Activated CD4-positive, alpha-beta T cell treated with anti-CD3 and anti-CD28 coated beads, Interleukin-2, amount 10 ng/mL, durations not matched to agents 7 days and 5 days (primary cell): ENCODE results near the gene SDE2. TPM values are rescaled to one million over a fixed set of nuclear protein-coding genes. Genes with fewer than 3 reads are reported as not detected.
"Not testable (repeated sequence)": the region's sequence is repeated elsewhere in the genome, so short reads cannot be mapped to it uniquely, and the experiment has no call there.

ENCODE experiments used
- CTCF ChIA-PET: fragments of 350-600 bp; sonication (Branson Sonifier 250); formaldehyde crosslinking; loops from one replicate; lab custom pipeline; 2021; ENCODE audit warnings: antibody characterized with exemption; lab: Charles Lee
- POLR2A ChIA-PET: fragments of 350-600 bp; sonication (Branson Sonifier 250); formaldehyde crosslinking; loops from one replicate; lab custom pipeline; 2021; ENCODE audit warnings: antibody characterized with exemption; lab: Charles Lee
- DNase-seq: peaks from one replicate; pipeline ENCODE4 v3.0.0-alpha.2; 2020
- H3K27ac Mint-ChIP-seq: one replicate; pipeline ENCODE4 v1.8.0; 2021; ENCODE audit warnings: mild to moderate bottlenecking, moderate library complexity, mixed read lengths
- H3K27me3 Mint-ChIP-seq: one replicate; pipeline ENCODE4 v1.8.0; 2021; ENCODE audit warnings: mixed read lengths
- H3K36me3 Mint-ChIP-seq: one replicate; pipeline ENCODE4 v1.8.0; 2021; ENCODE audit warnings: low read depth, mixed read lengths
- H3K4me1 Mint-ChIP-seq: one replicate; pipeline ENCODE4 v1.8.0; 2021; ENCODE audit warnings: mixed read lengths
- H3K4me3 Mint-ChIP-seq: one replicate; pipeline ENCODE4 v1.8.0; 2021; ENCODE audit warnings: mild to moderate bottlenecking, moderate library complexity, mixed read lengths
- H3K9me3 Mint-ChIP-seq: one replicate; pipeline ENCODE4 v1.8.0; 2021; ENCODE audit warnings: mixed read lengths
- total RNA-seq, 2 experiments: library from RNA; stranded (reverse); gene quantifications; one replicate each; pipeline ENCODE4 v1.2.3, GENCODE V29; 2021

SDE2 gene
- total RNA-seq, 2 experiments from 2014 or later = 16.1 to 16.6 TPM

DNA sequence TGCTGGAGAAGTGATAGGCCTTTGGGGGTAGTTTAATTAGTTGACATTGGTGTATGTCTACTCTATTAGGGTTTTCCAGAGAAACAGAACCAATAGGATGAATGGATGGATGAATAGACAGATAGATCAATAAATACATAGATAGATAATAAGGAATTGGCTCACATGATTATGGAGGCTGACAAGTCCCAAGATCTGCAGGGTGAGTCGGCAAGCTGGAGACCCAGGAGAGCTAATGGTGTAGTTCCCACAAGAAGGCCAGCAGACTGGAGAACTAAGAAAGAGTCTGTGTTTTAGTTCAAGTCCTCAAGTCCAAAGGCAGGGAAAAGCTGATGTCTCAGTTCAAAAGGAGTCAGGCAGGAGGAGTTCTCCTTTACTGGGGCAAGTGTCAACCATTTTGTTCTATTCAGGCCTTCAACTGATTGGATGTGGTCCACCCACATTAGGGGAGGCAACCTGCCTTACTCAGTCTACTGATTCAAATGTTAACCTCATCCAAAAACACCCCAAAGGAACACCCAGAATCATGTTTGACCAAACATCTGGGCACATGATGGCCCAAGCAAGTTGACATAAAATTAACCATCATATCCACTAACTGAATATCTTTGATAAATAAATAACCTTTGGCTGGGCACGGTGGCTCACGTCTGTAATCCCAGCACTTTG, 4.5 kb upstream of the SDE2 start:
- ChIA-PET POLR2A (no interaction called here), CTCF (interaction anchor here (1.5 to 2.1 kb wide), 2 partner anchors 10 to 25 kb away, joined by 3 to 6 read pairs; no protein-coding TSS in a partner anchor)
- Mint-ChIP-seq H3K27ac (peak overlapping the region; percentile 10), H3K4me1 (peaks cover 50% of the 10 kb centered on the region), H3K36me3 (peaks cover 4% of the 10 kb centered on the region), H3K4me3 (no peak overlapping the region), H3K27me3 (no peaks in the 10 kb centered on the region), H3K9me3 (no peaks in the 10 kb centered on the region)
- no peak for DNase-seq

DNA sequence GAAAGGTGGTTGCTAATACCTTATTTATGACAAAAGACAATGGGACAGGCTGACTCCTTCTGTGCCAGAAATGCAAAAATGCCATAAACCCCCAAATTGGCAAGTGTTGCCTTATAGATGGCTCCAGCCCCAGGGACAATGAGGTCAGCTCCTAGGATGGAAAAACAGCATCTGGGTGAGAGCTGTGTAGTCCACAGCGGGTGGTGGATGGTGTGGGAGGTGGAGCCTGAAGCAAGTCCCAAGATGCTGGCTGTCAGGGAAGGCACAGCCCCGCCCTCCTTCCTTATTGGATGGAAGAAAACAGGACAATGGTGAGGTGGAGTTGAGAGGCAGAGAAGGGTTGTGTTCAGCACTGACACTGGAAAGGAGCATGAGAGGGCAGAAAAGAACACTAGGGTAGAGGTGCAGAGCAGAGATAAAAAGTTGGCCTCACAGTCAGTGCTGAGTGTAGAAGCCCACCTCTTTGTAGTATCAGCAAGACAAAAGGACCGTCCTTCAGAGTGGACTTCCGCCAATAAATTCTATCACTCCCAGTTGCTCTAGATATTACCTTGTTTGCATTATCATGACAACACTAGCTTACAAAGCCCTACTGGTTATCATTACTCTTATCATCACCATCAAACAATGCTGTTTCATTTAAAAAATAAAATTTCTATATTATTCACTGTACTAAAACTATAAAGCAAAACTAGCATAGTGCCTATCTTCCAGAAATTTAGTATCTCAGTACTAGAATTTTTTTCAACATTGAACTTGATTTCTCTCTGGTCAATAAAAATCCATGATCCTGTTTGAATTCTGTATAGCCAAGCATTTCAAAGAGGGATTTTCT, 3.7 kb upstream of the SDE2 start:
- Mint-ChIP-seq H3K27ac (peak overlapping the region; percentile 100), H3K9me3 (no peaks in the 10 kb centered on the region), H3K4me1 (peaks cover 55% of the 10 kb centered on the region), H3K36me3 (peaks cover 4% of the 10 kb centered on the region), H3K27me3 (no peaks in the 10 kb centered on the region), H3K4me3 (peak overlapping the region; percentile 3)
- ChIA-PET CTCF (interaction anchor here (1.7 kb wide), 1 partner anchor 123 kb away, joined by 3 read pairs; no protein-coding TSS in a partner anchor), POLR2A (interaction anchor here (0.5 kb wide), 1 partner anchor 76 kb away, joined by 8 read pairs; no protein-coding TSS in a partner anchor)
- peak; percentile 17 for DNase-seq

DNA sequence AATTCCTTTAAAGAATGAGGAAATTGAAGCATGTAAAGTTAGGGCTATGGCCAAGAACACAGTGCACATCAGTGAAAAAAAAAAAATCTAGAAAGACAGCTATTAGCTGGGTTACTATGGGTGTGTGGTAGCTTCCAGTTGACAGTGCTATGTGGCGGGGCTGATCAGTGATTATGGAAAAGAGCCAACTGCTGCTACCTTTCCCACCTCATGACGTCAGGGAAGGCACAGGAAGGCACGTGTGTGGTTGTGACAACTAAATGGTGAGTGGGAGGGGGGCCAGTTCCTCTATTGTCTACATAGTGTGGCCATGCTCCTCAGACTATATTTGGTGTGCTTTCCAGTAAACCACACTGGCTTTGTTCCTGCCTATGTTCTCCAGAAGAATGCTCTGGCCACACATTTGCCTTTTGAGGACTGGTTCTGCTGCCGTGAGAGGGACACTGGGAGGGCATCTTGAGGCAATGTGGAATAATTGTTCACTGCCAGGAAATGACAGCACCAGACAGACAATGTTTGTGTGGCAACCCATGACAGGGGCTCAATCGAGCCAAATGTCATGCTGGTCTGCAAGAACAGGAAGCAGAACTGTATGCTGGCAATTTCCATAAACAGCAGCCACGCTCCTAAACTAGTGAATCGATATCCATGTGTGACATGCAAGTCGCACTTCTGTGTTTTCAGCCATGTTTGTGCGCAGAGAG, 3.0 kb upstream of the SDE2 start:
- ChIA-PET POLR2A (interaction anchor here (0.5 kb wide), 1 partner anchor 77 kb away, joined by 8 read pairs; no protein-coding TSS in a partner anchor), CTCF (interaction anchor here (1.0 to 1.7 kb wide), 2 partner anchors 86 to 123 kb away, joined by 3 to 4 read pairs; no protein-coding TSS in a partner anchor)
- Mint-ChIP-seq H3K4me1 (peaks cover 61% of the 10 kb centered on the region), H3K27me3 (no peaks in the 10 kb centered on the region), H3K9me3 (no peaks in the 10 kb centered on the region), H3K36me3 (peaks cover 4% of the 10 kb centered on the region), H3K4me3 (peak overlapping the region; percentile 3), H3K27ac (peak overlapping the region; percentile 100)
- DNase-seq = peak; percentile 60

DNA sequence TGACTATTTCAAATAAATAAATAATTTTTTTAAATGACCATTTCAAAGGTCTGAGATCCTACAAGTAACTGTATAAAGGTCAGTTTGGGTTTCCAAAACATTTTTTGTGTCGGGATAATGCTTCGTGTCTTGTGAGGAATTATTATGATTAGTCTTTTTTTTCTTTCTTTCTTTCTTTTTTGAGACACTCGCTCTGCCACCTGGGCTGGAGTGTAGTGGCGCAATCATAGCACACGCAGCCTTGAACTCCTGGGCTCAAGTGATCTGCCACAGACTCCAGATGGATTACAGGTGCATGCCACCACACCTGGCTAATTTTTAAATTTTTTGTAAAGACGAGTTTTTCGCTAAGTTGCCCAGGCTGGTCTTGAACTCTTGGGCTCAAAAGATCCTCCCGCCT, 1.9 kb upstream of the SDE2 start:
- CTCF ChIA-PET = interaction anchor here (1.7 kb wide), 1 partner anchor 124 kb away, joined by 3 read pairs; no protein-coding TSS in a partner anchor
- H3K27ac Mint-ChIP-seq = peak overlapping the region; percentile 100
- no peaks in the 10 kb centered on the region for H3K9me3 Mint-ChIP-seq
- H3K4me1 Mint-ChIP-seq = peaks cover 70% of the 10 kb centered on the region
- peaks cover 12% of the 10 kb centered on the region for H3K36me3 Mint-ChIP-seq
- no peak for DNase-seq
- no peaks in the 10 kb centered on the region for H3K27me3 Mint-ChIP-seq
- peak overlapping the region; percentile 99 for H3K4me3 Mint-ChIP-seq
- POLR2A ChIA-PET = no interaction called here

DNA sequence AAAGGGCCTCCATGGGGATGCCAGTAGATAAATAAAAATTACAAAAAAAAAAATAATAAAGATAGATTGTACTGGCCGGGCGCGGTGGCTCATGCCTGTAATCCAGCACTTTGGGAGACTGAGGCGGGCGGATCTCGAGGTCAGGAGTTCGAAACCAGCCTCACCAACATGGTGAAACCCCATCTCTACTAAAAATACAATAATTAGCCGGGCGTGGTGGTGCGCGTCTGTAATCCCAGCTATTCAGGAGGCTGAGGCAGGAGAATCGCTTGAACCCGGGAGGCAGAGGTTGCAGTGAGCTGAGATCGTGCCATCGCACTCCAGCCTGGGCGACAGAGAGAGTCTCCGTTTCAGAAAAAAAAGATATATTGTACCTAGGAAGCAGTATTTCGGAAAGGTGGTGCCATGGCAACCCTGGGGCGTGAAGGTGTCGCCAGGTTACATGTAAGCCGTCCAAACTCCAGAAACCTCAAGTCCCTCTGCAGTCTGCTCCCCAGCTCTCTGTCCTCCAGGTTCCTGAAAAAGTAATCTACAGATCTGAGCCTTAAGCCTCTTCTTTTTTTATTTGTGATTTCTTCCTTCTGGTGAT, 1.4 kb upstream of the SDE2 start:
- H3K9me3 Mint-ChIP-seq = not testable (repeated sequence)

DNA sequence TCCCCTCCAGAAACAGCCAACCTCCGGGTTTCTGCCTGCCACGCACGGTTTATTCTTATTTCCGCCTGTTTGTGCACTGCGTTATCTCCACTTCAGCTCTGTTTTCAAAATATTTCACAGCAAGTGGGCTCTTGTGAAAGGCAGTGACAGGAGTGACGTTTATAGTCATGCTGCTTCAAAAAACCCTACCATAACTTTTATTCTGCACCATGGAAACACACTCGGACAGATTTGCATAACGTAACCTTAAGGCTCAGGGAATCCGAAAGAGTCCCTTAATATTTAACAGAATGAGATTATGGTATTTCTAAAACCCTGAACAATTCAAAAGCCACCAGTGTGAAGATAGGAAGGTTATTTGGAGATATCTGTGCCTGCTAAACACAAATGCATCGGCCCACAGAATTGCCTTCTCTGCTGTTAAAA, 782 bp upstream of the SDE2 start:
- Mint-ChIP-seq H3K4me1 (peaks cover 80% of the 10 kb centered on the region), H3K4me3 (peak overlapping the region; percentile 99)

More for the DNA sequence above, 1.4 kb upstream of the SDE2 start:
- peak; percentile 47 for DNase-seq
- H3K4me1 Mint-ChIP-seq = peaks cover 75% of the 10 kb centered on the region
- peak overlapping the region; percentile 99 for H3K4me3 Mint-ChIP-seq
- H3K36me3 Mint-ChIP-seq = peaks cover 16% of the 10 kb centered on the region
- ChIA-PET CTCF (interaction anchor here (1.4 to 1.5 kb wide), 4 partner anchors 62 to 223 kb away, joined by 3 to 5 read pairs (median 4); partner anchors contain the start of genes H3-3A and SRP9), POLR2A (interaction anchor here (1.9 kb wide), 1 partner anchor 62 kb away, joined by 25 read pairs; the partner anchor contains the start of gene H3-3A)
- peak overlapping the region; percentile 100 for H3K27ac Mint-ChIP-seq
- not testable (repeated sequence) for H3K27me3 Mint-ChIP-seq

DNA sequence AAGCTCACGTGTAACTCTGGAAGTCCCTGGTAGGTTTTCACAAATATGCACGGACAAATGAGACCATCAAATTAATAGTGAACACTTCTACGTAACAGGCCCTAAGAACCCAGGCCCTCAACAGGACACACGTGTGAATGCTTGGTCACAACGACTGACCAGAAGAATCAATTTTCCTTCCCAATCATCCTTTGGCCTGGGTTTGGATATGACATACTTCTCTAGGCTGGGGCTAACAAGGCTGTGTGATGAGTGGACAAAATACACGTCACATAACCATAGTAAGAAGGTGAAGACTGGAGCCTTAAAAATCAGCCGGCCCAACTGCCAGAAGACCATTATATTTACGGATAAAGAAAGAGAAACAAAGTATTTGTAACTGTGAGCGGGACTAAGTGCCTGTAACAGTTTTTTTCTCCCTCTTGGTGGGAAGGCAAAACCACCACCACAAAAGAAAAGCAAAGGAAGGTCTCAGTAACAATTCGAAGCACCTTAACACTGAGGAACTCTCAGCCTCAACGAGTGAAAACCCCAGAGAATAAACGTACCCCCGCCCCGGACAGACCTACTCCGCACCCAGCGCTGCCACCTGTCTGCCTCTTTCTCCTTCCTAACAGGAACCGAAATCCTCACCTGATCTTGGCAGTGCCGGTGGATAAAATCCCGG, 450 bp downstream of the SDE2 start:
- H3K27ac Mint-ChIP-seq = peak overlapping the region; percentile 100
- no peak for DNase-seq
- CTCF ChIA-PET = interaction anchor here (1.2 to 1.5 kb wide), 3 partner anchors 10 to 64 kb away, joined by 3 to 4 read pairs (median 4); partner anchors contain the start of gene H3-3A
- H3K4me3 Mint-ChIP-seq = peak overlapping the region; percentile 99
- H3K4me1 Mint-ChIP-seq = peaks cover 76% of the 10 kb centered on the region
- H3K36me3 Mint-ChIP-seq = peaks cover 29% of the 10 kb centered on the region
- no peaks in the 10 kb centered on the region for H3K9me3 Mint-ChIP-seq
- H3K27me3 Mint-ChIP-seq = no peaks in the 10 kb centered on the region
- POLR2A ChIA-PET = interaction anchor here (0.6 to 1.9 kb wide), 4 partner anchors 8 to 114 kb away, joined by 3 to 25 read pairs (median 4); partner anchors contain the start of genes H3-3A and PYCR2

More for the DNA sequence above, 782 bp upstream of the SDE2 start:
- no peaks in the 10 kb centered on the region for H3K27me3 Mint-ChIP-seq
- peaks cover 21% of the 10 kb centered on the region for H3K36me3 Mint-ChIP-seq
- H3K27ac Mint-ChIP-seq = peak overlapping the region; percentile 100
- ChIA-PET POLR2A (interaction anchor here (0.6 to 1.9 kb wide), 5 partner anchors 14 to 539 kb away, joined by 3 to 25 read pairs (median 5); partner anchors contain the start of genes H3-3A and PYCR2), CTCF (interaction anchor here (0.6 to 1.5 kb wide), 9 partner anchors 11 to 309 kb away, joined by 3 to 5 read pairs (median 4); partner anchors contain the start of genes H3-3A, LIN9 and SRP9)
- DNase-seq = peak; percentile 76
- H3K9me3 Mint-ChIP-seq = no peaks in the 10 kb centered on the region

DNA sequence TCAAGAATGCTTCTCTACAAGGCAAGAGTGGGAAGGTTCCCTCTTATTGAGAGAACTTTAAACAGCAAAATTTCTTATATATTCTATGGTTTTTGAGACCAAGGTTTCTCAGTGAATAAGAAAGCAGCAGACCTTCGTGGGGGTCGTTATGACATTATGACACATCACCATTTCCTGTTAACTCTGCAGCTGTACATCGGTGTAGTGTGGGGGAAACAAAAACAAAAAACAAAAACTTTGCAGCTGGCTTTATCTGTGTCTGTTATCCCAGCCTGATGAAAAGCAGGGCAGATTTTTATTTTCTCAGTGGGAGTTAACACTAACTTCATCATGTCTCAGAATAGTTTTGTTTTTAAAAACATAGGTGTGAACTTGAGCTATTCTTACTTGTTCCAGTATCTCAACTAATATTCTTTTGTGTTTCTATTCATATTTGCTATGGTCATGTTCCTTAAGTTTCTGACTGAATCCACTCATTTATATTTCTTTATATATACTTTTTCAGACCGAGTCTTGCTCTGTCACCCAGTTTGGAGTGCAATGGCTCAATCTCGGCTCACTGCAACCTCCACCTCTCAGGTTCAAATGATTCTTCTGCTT, 2.1 kb downstream of the SDE2 start:
- Mint-ChIP-seq H3K27ac (peak overlapping the region; percentile 100), H3K27me3 (no peaks in the 10 kb centered on the region), H3K4me1 (peaks cover 64% of the 10 kb centered on the region), H3K36me3 (peaks cover 35% of the 10 kb centered on the region), H3K9me3 (no peaks in the 10 kb centered on the region), H3K4me3 (peak overlapping the region; percentile 99)
- DNase-seq = no peak
- CTCF ChIA-PET = interaction anchor here (1.1 to 1.8 kb wide), 4 partner anchors 9 to 553 kb away, joined by 3 to 5 read pairs (median 4); no protein-coding TSS in a partner anchor
- POLR2A ChIA-PET = no interaction called here

DNA sequence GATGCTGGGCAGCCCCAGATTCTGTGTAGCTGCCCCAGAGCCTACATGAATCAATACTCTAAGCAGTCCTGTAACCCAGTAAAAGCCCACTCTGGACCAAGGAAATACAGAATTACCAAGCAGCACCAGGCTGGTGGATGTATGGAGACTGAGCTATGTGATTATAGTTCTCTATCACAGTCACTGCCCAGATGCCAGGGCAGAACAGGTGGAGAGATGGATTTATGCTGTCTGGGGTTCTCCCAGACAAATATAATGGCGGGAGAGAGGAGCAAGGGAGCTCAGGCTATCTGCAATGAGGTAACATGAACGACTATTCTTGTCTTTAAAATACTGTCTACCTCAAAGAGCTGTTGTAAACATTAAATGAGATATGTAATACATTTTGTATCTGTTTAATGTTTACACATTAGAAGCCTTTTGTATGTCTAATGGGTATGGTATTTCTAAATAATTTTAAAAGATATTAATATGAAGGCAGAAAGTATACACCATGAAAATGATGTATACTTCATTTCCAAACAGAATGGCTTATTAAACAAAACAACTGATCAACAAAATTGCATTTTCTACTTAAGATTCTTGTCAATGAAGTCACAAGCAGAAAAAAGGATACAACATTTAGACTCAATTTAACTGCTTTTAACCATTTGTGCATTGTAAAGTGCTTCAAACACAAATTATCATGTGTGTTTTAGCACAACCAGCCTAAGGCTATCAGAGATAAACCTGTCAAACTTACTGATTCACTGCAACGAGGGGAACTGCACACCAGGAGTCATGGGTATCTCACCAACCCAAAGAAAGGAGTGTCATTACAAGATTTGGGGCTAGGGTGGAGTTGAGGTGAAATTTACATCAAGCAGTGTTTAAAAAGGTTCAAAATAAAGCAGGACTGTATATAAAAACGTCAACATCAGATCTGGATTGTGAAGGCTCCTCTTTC, 3.0 kb downstream of the SDE2 start:
- Mint-ChIP-seq H3K27me3 (no peaks in the 10 kb centered on the region), H3K9me3 (no peaks in the 10 kb centered on the region), H3K4me1 (peaks cover 61% of the 10 kb centered on the region), H3K27ac (peak overlapping the region; percentile 100), H3K36me3 (peaks cover 44% of the 10 kb centered on the region), H3K4me3 (peak overlapping the region; percentile 99)
- CTCF ChIA-PET = interaction anchor here (0.5 to 1.8 kb wide), 5 partner anchors 10 to 521 kb away, joined by 3 to 5 read pairs (median 4); no protein-coding TSS in a partner anchor
- no peak for DNase-seq
- POLR2A ChIA-PET = no interaction called here
